Fibroblast of mammary gland (primary cell): ENCODE data around the gene SCN7A.

Experiments used
- DNase-seq: peaks from one replicate; pipeline ENCODE4 v3.0.0-alpha.2; 2010; ENCODE audit warnings: low read depth
- H3K4me3 ChIP-seq: 2 replicates; pipeline ENCODE4 v1.5.1; 2011; ENCODE audit warnings: low read depth, mild to moderate bottlenecking, low read length, moderate library complexity; ENCODE audit not compliant: control insufficient read depth
- TF ChIP-seq, protein P1 (sequence below): conservative IDR thresholded peaks from 2 replicates; pipeline ENCODE4 v1.5.1; 2011; ENCODE audit warnings: low read depth, low read length, inconsistent platforms; ENCODE audit not compliant: control insufficient read depth, insufficient read depth

The SCN7A gene

GRCh38 chr2:166405569-166405926 is 88.5 kb downstream of the SCN7A start:
- TF ChIP-seq, protein P1, sequence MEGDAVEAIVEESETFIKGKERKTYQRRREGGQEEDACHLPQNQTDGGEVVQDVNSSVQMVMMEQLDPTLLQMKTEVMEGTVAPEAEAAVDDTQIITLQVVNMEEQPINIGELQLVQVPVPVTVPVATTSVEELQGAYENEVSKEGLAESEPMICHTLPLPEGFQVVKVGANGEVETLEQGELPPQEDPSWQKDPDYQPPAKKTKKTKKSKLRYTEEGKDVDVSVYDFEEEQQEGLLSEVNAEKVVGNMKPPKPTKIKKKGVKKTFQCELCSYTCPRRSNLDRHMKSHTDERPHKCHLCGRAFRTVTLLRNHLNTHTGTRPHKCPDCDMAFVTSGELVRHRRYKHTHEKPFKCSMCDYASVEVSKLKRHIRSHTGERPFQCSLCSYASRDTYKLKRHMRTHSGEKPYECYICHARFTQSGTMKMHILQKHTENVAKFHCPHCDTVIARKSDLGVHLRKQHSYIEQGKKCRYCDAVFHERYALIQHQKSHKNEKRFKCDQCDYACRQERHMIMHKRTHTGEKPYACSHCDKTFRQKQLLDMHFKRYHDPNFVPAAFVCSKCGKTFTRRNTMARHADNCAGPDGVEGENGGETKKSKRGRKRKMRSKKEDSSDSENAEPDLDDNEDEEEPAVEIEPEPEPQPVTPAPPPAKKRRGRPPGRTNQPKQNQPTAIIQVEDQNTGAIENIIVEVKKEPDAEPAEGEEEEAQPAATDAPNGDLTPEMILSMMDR, result no peak
- H3K4me3 ChIP-seq, result no peak overlapping the region
- no peak for DNase-seq

- H3K4me3 ChIP-seq, result no peak overlapping the region
- no peak for DNase-seq
- TF ChIP-seq, protein P1, result no peak
Measured at GRCh38 chr2:166404831-166405568, 89.0 kb downstream of the SCN7A start.

DNA sequence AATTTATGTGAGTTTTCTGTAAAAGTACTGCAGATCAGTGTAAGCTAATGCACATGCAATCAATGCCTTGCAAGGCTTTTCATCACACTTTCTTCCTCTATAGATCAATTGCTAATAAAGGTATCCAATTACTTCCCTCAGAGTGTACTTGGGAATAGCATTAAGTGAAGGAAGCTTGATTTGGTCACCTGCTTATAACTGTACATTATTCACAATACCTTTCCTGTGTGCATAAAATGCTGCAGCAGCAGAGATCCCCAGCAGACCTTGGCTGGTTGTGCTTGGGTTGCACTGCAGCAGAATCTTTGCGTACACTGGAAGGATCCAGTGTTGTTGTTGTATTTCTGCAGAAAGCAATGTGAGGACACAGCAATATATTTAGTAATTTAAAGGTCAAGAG is 99.8 kb downstream of the SCN7A start:
- no peak overlapping the region for H3K4me3 ChIP-seq
- TF ChIP-seq, protein P1, result no peak
- no peak for DNase-seq

DNA sequence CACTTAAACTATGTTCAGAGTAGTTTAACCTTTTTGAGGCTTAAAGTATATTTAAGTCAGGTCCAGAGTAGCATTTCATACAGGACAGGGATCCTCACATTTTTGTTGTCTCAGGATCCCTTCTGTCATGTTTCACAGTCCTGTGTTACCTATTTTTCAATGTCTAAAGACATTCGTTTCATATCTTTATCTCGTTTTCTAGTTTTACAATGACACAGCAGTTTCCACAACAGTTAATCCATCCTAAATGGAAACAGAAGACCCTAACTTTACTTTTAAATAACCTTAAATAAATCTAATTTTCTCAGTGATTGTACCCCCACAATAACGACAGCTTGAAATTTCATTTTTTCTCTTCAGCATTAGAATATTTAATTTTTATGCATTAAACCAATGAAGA is 101.0 kb downstream of the SCN7A start:
- DNase-seq, result no peak
- TF ChIP-seq, protein P1, result no peak
- H3K4me3 ChIP-seq, result no peak overlapping the region

DNA sequence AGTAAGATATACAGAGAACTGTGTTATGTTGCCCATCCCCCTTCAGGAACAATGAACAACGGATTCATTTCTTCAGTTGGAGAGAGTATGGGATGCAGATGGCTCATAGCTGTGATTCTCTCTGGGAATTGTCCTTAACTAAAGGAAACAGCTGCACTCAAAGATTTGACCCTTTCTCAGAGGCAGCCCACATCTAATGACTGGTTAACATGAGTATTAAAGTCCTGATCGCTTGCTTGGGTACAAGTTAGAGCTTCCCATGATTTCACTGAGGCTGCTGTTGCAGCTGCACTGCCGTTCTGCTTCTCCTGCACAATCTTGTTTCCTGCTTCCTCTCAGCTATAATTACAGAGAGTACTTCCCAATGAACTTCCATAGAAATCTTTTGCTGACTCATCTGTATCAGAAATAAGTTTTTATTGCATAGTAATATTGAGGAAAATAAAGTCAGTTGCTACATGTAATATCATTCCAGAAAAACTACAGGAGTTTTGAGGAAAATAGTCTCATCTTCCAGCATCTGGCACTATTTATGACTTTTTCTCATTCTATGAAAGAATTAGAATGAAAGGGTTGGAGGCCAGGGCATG is 105.5 kb downstream of the SCN7A start:
- TF ChIP-seq, protein P1, result no peak
- DNase-seq, result peak; percentile 12
- no peak overlapping the region for H3K4me3 ChIP-seq

- DNase-seq, result no peak
- TF ChIP-seq, protein P1, result no peak
Measured at GRCh38 chr2:166385313-166385712, 108.7 kb downstream of the SCN7A start.

More at GRCh38 chr2:166385313-166385712, 108.7 kb downstream of the SCN7A start:
- H3K4me3 ChIP-seq, result no peak overlapping the region
